ENCODE measurements around the gene BICD2. TPM values are rescaled to one million over a fixed set of nuclear protein-coding genes. Genes with fewer than 3 reads are reported as not detected.
A peak's percentile ranks its signal among the peaks of the same experiment; 100 is the strongest.
"Not testable (repeated sequence)": the region's sequence is repeated elsewhere in the genome, so short reads cannot be mapped to it uniquely, and the experiment has no call there.

BICD2 gene
- total RNA-seq, 1 donor from 2014 or later, result 33.8 TPM

DNA sequence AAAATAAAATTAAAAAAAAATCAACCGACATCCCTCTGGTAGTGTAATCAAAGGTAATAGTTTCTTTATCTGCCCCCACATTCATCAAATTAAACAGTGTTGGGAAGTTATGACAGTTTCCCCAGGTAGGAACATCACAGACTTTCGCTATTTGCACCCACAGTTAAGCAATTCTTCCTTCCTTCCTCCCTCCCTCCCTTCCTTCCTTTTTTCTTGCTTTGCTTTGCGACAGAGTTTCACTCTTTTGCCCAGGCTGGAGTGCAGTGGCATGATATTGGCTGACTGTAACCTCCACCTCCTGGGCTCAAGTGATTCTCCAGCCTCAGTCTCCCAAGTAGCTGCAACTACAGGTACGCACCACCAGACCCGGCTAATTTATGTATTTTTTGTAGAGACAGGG is 10.8 kb upstream of the BICD2 start:
- intact Hi-C loops (cut with DNase I), result no loop called here
- ATAC-seq, result no peak
- no peak for DNase-seq (ENCODE audit: missing footprints)

GRCh38 chr9:92774274-92774673 is 9.6 kb upstream of the BICD2 start:
- intact Hi-C loops (cut with DNase I), result no loop called here
- ATAC-seq (no peak), DNase-seq (ENCODE audit: missing footprints) (no peak)

GRCh38 chr9:92773810-92774209 is 9.2 kb upstream of the BICD2 start:
- intact Hi-C loops (cut with DNase I), result no loop called here
- ATAC-seq, result no peak

GRCh38 chr9:92771309-92771708 is 6.7 kb upstream of the BICD2 start:
- no peak for DNase-seq (ENCODE audit: missing footprints)
- intact Hi-C loops (cut with DNase I), result no loop called here
- no peak for ATAC-seq

More at GRCh38 chr9:92773810-92774209, 9.2 kb upstream of the BICD2 start:
- DNase-seq (ENCODE audit: missing footprints), result no peak

DNA sequence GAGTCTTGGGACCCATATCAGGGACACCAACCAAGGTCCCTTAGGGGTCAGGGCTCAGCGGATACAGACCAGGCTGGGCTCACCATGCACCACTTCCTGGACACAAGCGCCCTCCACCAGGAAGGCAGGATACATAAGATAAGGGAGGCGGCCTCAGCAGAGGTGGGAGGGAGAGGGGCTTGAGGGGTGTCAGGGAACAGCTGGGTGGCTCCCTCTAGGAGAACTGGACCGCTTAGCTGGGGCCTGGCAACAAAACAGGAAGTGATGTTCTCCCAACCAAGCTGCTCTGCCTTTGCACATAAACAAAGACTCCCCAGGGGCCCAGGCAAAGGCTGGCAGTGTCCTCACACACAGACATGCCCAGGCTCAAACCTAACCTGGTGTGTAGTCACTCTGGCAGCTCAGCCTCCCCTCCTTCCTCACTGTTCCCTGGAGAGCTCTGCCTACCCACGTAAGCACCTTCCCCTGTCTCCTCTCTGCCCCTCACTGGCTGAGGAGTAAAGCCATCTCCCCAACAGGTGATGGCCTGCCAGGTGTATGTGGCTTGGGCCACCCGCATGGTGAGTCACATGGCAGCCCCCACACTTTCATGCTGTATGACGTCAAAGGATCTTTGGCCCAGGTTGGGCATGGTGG is 5.8 kb upstream of the BICD2 start:
- ATAC-seq (no peak), DNase-seq (ENCODE audit: missing footprints) (no peak)
- intact Hi-C loops (cut with DNase I), result no loop called here

- ATAC-seq (no peak), DNase-seq (ENCODE audit: missing footprints) (no peak)
- intact Hi-C loops (cut with DNase I), result loop anchor here (10.0 kb wide), 1 partner anchor 445 kb away; the partner anchor contains the start of genes CENPP and NOL8
Observed at GRCh38 chr9:92769990-92770359, 5.3 kb upstream of the BICD2 start.

- intact Hi-C loops (cut with DNase I), result loop anchor here (10.0 kb wide), 1 partner anchor 444 kb away; the partner anchor contains the start of genes CENPP and NOL8
- DNase-seq (ENCODE audit: missing footprints) (no peak), ATAC-seq (no peak)
Observed at GRCh38 chr9:92769286-92769685, 4.7 kb upstream of the BICD2 start.

DNA sequence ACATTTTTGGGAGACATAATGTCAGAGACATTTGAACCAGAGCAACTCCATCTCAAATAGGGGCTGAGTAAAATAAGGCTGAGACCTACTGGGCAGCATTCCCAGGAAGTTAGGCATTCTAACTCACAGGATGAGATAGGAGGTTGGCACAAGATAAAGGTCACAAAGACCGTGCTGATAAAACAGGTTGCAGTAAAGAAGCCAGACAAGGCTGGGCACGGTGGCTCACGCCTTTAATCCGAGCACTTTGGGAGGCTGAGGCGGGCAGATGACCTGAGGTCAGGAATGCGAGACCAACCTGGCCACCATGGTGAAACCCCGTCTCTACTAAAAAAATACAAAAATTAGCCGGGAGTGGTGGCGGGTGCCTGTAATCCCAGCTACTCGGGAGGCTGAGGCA is 4.2 kb upstream of the BICD2 start:
- DNase-seq (ENCODE audit: missing footprints); ATAC-seq: not testable (repeated sequence)

DNA sequence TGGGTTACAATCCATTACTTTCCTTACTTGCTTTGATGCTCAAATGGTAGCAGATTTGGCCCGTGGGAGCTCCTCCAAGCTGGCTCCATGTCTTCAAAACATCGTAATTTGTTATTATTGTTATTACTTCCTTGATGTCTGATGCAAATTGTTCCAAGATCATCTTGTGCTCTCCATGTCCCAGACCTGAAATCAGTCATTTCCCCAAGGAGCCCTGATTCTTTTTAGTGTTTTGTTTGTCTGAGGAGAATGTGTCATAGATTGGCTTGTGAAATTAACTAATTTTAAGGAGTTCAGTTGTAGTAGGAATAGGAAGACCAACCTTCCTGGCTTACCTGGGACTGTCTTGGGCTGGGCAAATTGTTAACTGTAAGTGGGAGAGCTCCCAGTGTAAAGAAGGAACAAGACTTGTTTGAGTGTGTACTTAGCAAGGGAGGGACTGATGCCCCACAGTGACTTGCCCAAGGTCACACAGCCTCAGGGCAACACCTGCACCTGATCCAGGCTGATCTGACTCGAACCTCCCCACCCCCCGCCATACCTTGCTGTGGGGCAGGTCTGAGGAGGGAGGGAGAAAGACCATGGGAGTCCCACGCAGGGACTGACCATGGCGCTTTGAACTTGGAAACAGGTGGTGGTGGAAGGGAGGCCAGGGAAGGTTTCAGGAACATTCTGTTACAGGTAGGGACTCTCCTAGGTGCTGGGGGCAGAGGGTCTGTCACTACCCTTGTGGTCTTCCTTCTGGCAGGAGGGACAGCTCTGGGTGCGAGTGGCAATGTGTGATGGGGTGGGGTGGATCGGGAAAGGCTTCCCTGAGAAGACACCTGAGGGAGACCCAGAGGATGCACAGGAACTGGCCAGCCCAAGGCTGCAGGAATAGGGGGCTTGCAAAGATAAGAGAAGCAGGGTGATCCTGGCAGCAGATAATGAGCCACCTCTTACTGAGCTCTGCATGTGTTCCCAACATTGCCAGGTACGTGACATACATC is 2.7 kb upstream of the BICD2 start:
- no peak for DNase-seq (ENCODE audit: missing footprints)
- intact Hi-C loops (cut with DNase I), result loop anchor here (10.0 kb wide), 1 partner anchor 443 kb away; the partner anchor contains the start of genes CENPP and NOL8

More for the DNA sequence above, 4.2 kb upstream of the BICD2 start:
- intact Hi-C loops (cut with DNase I), result loop anchor here (10.0 kb wide), 1 partner anchor 444 kb away; the partner anchor contains the start of genes CENPP and NOL8

GRCh38 chr9:92764988-92765936 is 629 bp upstream of the BICD2 start:
- intact Hi-C loops (cut with DNase I), result loop anchor here (2.0 to 10.0 kb wide), 5 partner anchors 26 to 440 kb away; partner anchors contain the start of genes CENPP, IPPK and NOL8

More for the DNA sequence above, 2.7 kb upstream of the BICD2 start:
- ATAC-seq, result no peak

GRCh38 chr9:92763721-92764380 is 782 bp downstream of the BICD2 start:
- intact Hi-C loops (cut with DNase I), result loop anchor here (2.0 to 10.0 kb wide), 5 partner anchors 27 to 439 kb away; partner anchors contain the start of genes CENPP, IPPK and NOL8
- DNase-seq (ENCODE audit: missing footprints) (peak; percentile 75), ATAC-seq (no peak)

More at GRCh38 chr9:92764988-92765936, 629 bp upstream of the BICD2 start:
- ATAC-seq, result peak; percentile 97
- peak; percentile 99 for DNase-seq (ENCODE audit: missing footprints)

- intact Hi-C loops (cut with DNase I), result loop anchor here (10.0 kb wide), 1 partner anchor 438 kb away; the partner anchor contains the start of genes CENPP and NOL8
- ATAC-seq, result no peak
- DNase-seq (ENCODE audit: missing footprints), result no peak
Observed at GRCh38 chr9:92762781-92763708, 1.6 kb downstream of the BICD2 start.

DNA sequence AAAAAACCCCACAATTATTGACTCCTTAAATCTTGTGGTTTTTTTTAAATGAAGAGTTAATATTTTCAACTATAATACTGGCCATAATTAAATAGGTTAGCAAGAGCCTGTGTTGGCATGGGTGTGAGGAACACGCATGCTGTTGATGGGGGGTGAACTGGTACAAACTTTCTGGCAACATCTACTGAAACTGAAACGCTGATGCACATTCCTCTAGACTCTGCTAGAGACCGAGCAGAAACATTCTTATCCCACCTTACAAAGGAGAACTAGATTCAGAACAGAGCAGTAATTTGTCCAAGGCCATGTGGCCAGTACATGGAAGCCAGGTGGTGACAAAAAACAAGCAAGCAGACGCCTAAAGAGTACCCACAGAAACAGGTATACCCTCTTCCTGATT is 2.4 kb downstream of the BICD2 start:
- no peak for ATAC-seq
- intact Hi-C loops (cut with DNase I), result loop anchor here (10.0 kb wide), 1 partner anchor 437 kb away; the partner anchor contains the start of genes CENPP and NOL8
- no peak for DNase-seq (ENCODE audit: missing footprints)

DNA sequence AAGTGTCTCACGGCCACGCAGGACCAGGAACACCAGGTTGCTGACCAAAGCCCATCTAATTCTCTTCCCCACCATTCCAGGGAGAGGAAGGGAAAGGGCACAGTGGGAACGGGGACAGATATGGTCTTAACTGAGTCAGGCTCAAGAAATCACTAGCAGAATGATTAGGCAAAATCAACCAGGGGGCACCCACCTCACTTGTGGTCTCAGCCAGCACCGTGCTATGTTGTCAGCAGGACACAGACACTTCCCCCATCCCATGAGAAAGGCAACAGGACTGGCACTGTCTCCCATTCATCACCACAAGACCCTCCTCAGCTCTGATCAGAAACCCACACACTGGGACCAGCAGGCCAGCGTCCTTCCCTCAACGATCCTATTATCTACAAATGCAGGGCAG is 2.9 kb downstream of the BICD2 start:
- ATAC-seq (no peak), DNase-seq (ENCODE audit: missing footprints) (no peak)
- intact Hi-C loops (cut with DNase I), result loop anchor here (10.0 kb wide), 1 partner anchor 437 kb away; the partner anchor contains the start of genes CENPP and NOL8

GRCh38 chr9:92760494-92760893 is 4.1 kb downstream of the BICD2 start:
- intact Hi-C loops (cut with DNase I), result loop anchor here (10.0 kb wide), 1 partner anchor 436 kb away; the partner anchor contains the start of genes CENPP and NOL8
- no peak for DNase-seq (ENCODE audit: missing footprints)

DNA sequence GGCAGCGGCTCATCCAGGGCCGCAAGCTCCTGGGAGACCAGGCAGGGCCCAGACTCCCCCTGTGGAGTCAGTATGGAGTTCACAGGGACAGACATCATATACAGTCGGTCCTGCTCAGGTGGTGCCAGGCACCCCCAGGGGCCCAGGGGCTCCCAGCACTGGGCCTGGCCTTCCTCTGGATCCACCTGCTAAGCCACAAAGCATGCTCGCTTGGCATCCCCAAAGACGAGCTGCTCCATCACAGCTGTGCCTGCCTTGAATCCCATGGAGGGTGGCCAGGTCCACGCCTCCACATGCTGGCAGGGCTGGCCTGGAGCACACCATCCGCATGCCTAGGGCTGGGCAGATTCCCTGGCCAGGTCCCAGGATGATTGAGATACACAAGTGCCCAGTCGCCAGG is 4.6 kb downstream of the BICD2 start:
- intact Hi-C loops (cut with DNase I), result loop anchor here (10.0 kb wide), 1 partner anchor 435 kb away; the partner anchor contains the start of genes CENPP and NOL8
- peak; percentile 42 for ATAC-seq
- DNase-seq (ENCODE audit: missing footprints), result peak; percentile 90

More at GRCh38 chr9:92760494-92760893, 4.1 kb downstream of the BICD2 start:
- no peak for ATAC-seq

Measured in Right ventricle myocardium inferior (tissue), 1 donor.